DMS153 treated with DMSO at 0.1 percent for 48 hours (cell line): ENCODE results near the gene GRIK4.
A peak's percentile ranks its signal among the peaks of the same experiment; 100 is the strongest.

Source experiments
- DNase-seq: peaks from one replicate; lab custom pipeline; 2025; ENCODE audit not compliant: unreplicated experiment; lab: John Stamatoyannopoulos, UW

The GRIK4 gene

GRCh38 chr11:120524536-120525085 lies 13.1 kb downstream of the GRIK4 start:
- DNase-seq = no peak

- DNase-seq = no peak
Observed at GRCh38 chr11:120525261-120526171, 14.0 kb downstream of the GRIK4 start.

GRCh38 chr11:120526241-120526640 lies 14.7 kb downstream of the GRIK4 start:
- DNase-seq = no peak

- DNase-seq = peak; percentile 16
Observed at GRCh38 chr11:120527111-120527761, 15.7 kb downstream of the GRIK4 start.

- DNase-seq = no peak
Observed at GRCh38 chr11:120528749-120529148, 17.2 kb downstream of the GRIK4 start.

GRCh38 chr11:120529214-120529613 lies 17.7 kb downstream of the GRIK4 start:
- no peak for DNase-seq

- no peak for DNase-seq
Observed at GRCh38 chr11:120529911-120530310, 18.4 kb downstream of the GRIK4 start.

- DNase-seq = no peak
Observed at GRCh38 chr11:120532082-120532831, 20.7 kb downstream of the GRIK4 start.

- DNase-seq = no peak
Observed at GRCh38 chr11:120532832-120533196, 21.3 kb downstream of the GRIK4 start.

GRCh38 chr11:120536091-120536796 lies 24.7 kb downstream of the GRIK4 start:
- DNase-seq = no peak

- no peak for DNase-seq
Observed at GRCh38 chr11:120536797-120537169, 25.2 kb downstream of the GRIK4 start.

GRCh38 chr11:120537996-120538395 lies 26.4 kb downstream of the GRIK4 start:
- no peak for DNase-seq

GRCh38 chr11:120538707-120539106 lies 27.2 kb downstream of the GRIK4 start:
- DNase-seq = no peak

- peak; percentile 23 for DNase-seq
Observed at GRCh38 chr11:120539667-120540369, 28.3 kb downstream of the GRIK4 start.

- DNase-seq = no peak
Observed at GRCh38 chr11:120540744-120541465, 29.4 kb downstream of the GRIK4 start.

- DNase-seq = no peak
Observed at GRCh38 chr11:120543521-120544215, 32.1 kb downstream of the GRIK4 start.

GRCh38 chr11:120545813-120546212 lies 34.3 kb downstream of the GRIK4 start:
- DNase-seq = no peak

- no peak for DNase-seq
Observed at GRCh38 chr11:120546312-120547205, 35.0 kb downstream of the GRIK4 start.
